IPS-20b (cell line): ENCODE data around the gene POLR2I.

Experiments
- H3K27ac ChIP-seq: one replicate; pipeline ENCODE4 v1.5.1; 2013; ENCODE audit warnings: low read length
- H3K27me3 ChIP-seq: 2 replicates; pipeline ENCODE4 v1.6.1; 2013; ENCODE audit warnings: mild to moderate bottlenecking, low read length, inconsistent platforms; ENCODE audit not compliant: insufficient read depth
- H3K36me3 ChIP-seq: 2 replicates; pipeline ENCODE4 v1.6.1; 2013; ENCODE audit warnings: low read depth, mild to moderate bottlenecking, inconsistent platforms, low read length, moderate library complexity; ENCODE audit not compliant: insufficient read depth
- H3K4me1 ChIP-seq: 2 replicates; pipeline ENCODE4 v1.6.1; 2013; ENCODE audit warnings: mild to moderate bottlenecking, control low read depth, inconsistent platforms, low read length, moderate library complexity; ENCODE audit not compliant: insufficient read depth
- H3K4me3 ChIP-seq: 2 replicates; pipeline ENCODE4 v1.5.1; 2013; ENCODE audit warnings: mild to moderate bottlenecking, low read length, inconsistent platforms
- H3K9ac ChIP-seq: 2 replicates; pipeline ENCODE4 v1.6.1; 2013; ENCODE audit warnings: low read depth, mild to moderate bottlenecking, inconsistent platforms, low read length, moderate library complexity
- H3K9me3 ChIP-seq: 2 replicates; pipeline ENCODE4 v1.6.1; 2013; ENCODE audit warnings: mild to moderate bottlenecking, low read depth, low read length, inconsistent platforms; ENCODE audit not compliant: insufficient read depth

Gene POLR2I

GRCh38 chr19:36125557-36125956 lies 10.9 kb upstream of the POLR2I start:
- Histone ChIP-seq H3K36me3 (peaks cover 34% of the 10 kb centered on the region), H3K9ac (no peak overlapping the region), H3K4me3 (no peak overlapping the region), H3K4me1 (no peaks in the 10 kb centered on the region), H3K27ac (no peak overlapping the region), H3K27me3 (no peaks in the 10 kb centered on the region), H3K9me3 (no peaks in the 10 kb centered on the region)

DNA sequence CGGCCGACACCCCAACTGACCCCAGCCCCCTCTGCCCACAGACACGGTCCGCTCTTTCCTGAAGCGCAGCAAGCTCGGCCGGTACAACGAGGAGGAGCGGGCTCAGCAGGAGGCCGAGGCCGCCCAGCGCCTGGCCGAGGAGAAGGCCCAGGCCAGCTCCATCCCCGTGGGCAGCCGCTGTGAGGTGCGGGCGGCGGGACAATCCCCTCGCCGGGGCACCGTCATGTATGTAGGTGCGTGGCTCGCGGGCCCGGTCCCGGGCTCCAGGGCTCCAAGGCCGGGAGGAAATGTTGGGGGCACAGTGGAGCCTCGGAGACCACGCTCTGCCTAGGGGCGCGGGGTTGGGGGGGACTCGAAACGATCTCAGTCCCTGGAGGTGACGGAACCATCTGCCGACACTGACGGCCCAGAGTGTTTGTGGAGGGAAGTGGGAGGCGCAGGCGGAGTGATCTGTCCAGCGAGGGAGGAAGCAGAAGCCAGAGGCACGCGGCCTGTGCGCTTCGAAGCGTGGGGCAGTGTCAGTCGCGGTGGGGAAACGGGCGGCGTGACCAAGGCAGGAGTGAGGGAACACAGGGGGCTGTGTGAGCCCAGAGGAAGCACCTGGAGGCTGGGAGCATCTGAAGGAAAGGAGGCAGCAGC lies 6.9 kb upstream of the POLR2I start:
- H3K4me3 ChIP-seq: no peak overlapping the region
- no peak overlapping the region for H3K27ac ChIP-seq
- H3K36me3 ChIP-seq: peaks cover 66% of the 10 kb centered on the region
- no peaks in the 10 kb centered on the region for H3K27me3 ChIP-seq
- no peaks in the 10 kb centered on the region for H3K9me3 ChIP-seq
- no peak overlapping the region for H3K9ac ChIP-seq
- peaks cover 4% of the 10 kb centered on the region; the same call in 1 of the 2 replicates for H3K4me1 ChIP-seq

GRCh38 chr19:36120984-36121358 lies 6.3 kb upstream of the POLR2I start:
- Histone ChIP-seq H3K27me3 (no peaks in the 10 kb centered on the region), H3K27ac (no peak overlapping the region), H3K9me3 (no peaks in the 10 kb centered on the region), H3K4me1 (peaks cover 9% of the 10 kb centered on the region; the same call in 1 of the 2 replicates), H3K36me3 (peaks cover 71% of the 10 kb centered on the region), H3K4me3 (no peak overlapping the region), H3K9ac (no peak overlapping the region)

DNA sequence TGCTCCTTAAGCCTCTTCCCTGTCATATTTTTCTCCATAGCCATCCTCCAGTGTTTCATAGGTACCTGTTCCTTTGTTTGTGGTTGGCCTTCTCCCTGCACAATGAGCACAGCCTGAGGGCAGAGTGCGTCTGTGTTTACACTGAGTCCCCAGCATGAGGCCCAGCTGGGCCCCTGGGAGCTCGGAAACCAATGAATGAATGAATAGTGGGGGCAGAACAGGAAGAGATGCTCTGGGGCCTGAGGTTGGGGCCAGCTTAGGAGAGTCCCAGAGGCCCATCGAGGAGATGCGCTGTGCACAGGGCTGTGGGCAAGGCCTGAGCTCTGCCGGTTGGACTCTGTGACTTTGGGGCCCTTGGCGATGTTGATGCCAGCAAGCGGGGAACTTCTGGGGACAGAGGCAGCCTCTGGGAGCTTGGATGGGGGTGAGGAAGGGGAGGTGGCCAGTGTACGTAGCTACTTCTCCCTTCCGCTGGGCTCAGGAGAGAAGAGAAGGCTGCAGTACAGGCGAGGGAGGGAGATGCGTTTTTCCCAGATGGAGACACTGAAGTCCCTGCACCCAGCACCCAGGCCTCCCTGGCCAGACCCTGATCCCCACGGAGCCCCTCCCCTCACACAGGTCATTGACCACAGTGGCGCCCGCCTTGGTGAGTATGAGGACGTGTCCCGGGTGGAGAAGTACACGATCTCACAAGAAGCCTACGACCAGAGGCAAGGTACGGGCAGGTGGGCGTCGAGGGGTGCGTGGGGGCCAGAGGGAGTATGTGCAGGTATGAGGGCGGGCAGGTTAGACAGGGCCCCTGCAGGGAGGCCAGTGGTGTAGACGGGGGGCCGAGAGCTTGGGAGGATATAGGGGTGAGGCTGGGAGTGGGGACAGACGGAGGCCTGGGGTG lies 5.7 kb upstream of the POLR2I start:
- Histone ChIP-seq H3K27ac (no peak overlapping the region), H3K4me1 (peaks cover 10% of the 10 kb centered on the region; the same call in 1 of the 2 replicates), H3K27me3 (no peaks in the 10 kb centered on the region), H3K36me3 (peaks cover 64% of the 10 kb centered on the region), H3K9me3 (no peaks in the 10 kb centered on the region), H3K4me3 (no peak overlapping the region), H3K9ac (no peak overlapping the region)

- H3K4me3 ChIP-seq: peak overlapping the region; percentile 94
- H3K9ac ChIP-seq: peak overlapping the region; percentile 79; the same call in 1 of the 2 replicates
- H3K27me3 ChIP-seq: no peaks in the 10 kb centered on the region
- H3K36me3 ChIP-seq: peaks cover 53% of the 10 kb centered on the region
- peaks cover 10% of the 10 kb centered on the region; the same call in 1 of the 2 replicates for H3K4me1 ChIP-seq
- H3K27ac ChIP-seq: no peak overlapping the region
- no peaks in the 10 kb centered on the region for H3K9me3 ChIP-seq
Measured at GRCh38 chr19:36116344-36116637, 1.6 kb upstream of the POLR2I start.

- Histone ChIP-seq H3K4me1 (peaks cover 14% of the 10 kb centered on the region; the same call in 1 of the 2 replicates), H3K4me3 (peak within 1 kb of the TSS; percentile 94), H3K27ac (peak within 1 kb of the TSS; percentile 28), H3K27me3 (no peaks in the 10 kb centered on the region), H3K9me3 (no peaks in the 10 kb centered on the region), H3K9ac (peak within 1 kb of the TSS; percentile 87), H3K36me3 (peaks cover 52% of the 10 kb centered on the region)
Measured at GRCh38 chr19:36115453-36116343, 1.0 kb upstream of the POLR2I start, which contains the start of gene TBCB. Gene TBCB, plus strand, starts transcription at chr19:36115468. Its CDS starts 93 bp downstream, at chr19:36115561.

DNA sequence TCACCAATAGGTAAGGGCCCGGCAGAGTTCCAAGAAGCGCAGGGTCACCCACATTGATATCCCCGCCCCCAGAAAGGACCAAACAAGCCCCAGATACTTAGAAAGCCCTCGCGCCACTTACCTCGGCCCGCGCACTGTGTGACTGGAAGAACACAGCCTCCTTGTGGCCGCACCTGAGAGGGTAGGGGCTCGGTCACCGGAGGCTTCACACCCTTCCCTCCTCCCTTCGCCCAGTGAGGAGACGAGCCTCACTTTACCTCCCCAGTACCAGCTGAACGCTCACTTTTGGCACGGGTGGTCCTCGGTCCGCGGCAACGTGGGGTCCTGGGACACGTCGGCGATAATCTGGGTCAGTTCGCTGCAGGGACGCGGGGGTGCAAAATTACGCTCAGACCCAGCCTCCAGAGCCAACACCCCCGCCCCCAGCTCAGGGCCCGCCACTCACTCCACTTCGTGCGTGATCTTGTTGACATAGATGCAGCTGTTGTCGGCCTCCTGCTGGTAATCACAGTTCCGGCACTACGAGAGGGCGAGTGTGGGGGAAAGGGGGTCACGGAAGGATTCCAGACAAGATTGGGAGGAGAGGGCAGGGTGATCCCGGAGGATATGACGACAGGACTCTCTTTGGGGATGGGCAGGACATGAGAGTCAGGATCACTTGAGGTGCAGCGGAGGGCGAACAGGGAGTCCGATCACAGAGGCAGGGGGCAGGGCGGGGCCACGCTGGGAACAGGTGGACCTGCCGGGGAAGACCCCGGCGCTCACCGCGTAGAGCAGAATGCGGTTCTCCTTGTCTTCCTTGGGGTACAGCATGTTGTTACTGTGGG lies 568 bp downstream of the POLR2I start:
- peak overlapping the region; percentile 94 for H3K4me3 ChIP-seq
- peak overlapping the region; percentile 20 for H3K27ac ChIP-seq
- H3K9ac ChIP-seq: peak overlapping the region; percentile 87
- H3K36me3 ChIP-seq: peaks cover 37% of the 10 kb centered on the region
- no peaks in the 10 kb centered on the region for H3K27me3 ChIP-seq
- H3K4me1 ChIP-seq: peaks cover 12% of the 10 kb centered on the region; the same call in 1 of the 2 replicates
- H3K9me3 ChIP-seq: no peaks in the 10 kb centered on the region

GRCh38 chr19:36113425-36113824 lies 1.2 kb downstream of the POLR2I start:
- H3K27me3 ChIP-seq: no peaks in the 10 kb centered on the region
- H3K4me3 ChIP-seq: peak overlapping the region; percentile 94
- no peak overlapping the region for H3K27ac ChIP-seq
- H3K9ac ChIP-seq: peak overlapping the region; percentile 87; the same call in 1 of the 2 replicates
- no peaks in the 10 kb centered on the region for H3K9me3 ChIP-seq
- H3K4me1 ChIP-seq: peaks cover 12% of the 10 kb centered on the region; the same call in 1 of the 2 replicates
- H3K36me3 ChIP-seq: peaks cover 32% of the 10 kb centered on the region

- Histone ChIP-seq H3K27ac (no peak overlapping the region), H3K9me3 (no peaks in the 10 kb centered on the region), H3K4me1 (peaks cover 12% of the 10 kb centered on the region; the same call in 1 of the 2 replicates), H3K4me3 (no peak overlapping the region), H3K9ac (no peak overlapping the region), H3K36me3 (peaks cover 26% of the 10 kb centered on the region), H3K27me3 (no peaks in the 10 kb centered on the region)
Measured at GRCh38 chr19:36112678-36113077, 2.0 kb downstream of the POLR2I start.

- H3K9ac ChIP-seq: no peak overlapping the region
- H3K36me3 ChIP-seq: peaks cover 18% of the 10 kb centered on the region
- H3K9me3 ChIP-seq: no peaks in the 10 kb centered on the region
- no peak overlapping the region for H3K27ac ChIP-seq
- no peak overlapping the region for H3K4me3 ChIP-seq
- peaks cover 10% of the 10 kb centered on the region; the same call in 1 of the 2 replicates for H3K4me1 ChIP-seq
- no peaks in the 10 kb centered on the region for H3K27me3 ChIP-seq
Measured at GRCh38 chr19:36111200-36111539, 3.5 kb downstream of the POLR2I start.
